Astrocyte (in vitro differentiated cells and primary cell): ENCODE data around the gene PDXK.

Source experiments
- EZH2 ChIP-seq: IDR thresholded peaks from 2 replicates; pipeline ENCODE4 v1.6.1; 2012; ENCODE audit warnings: mild to moderate bottlenecking, low read length, inconsistent platforms; ENCODE audit not compliant: insufficient read depth
- TF ChIP-seq, protein P1 (sequence below): IDR thresholded peaks from 2 replicates; pipeline ENCODE4 v1.5.1; 2011; ENCODE audit warnings: low read depth, mild to moderate bottlenecking, inconsistent platforms, low read length, moderate library complexity; ENCODE audit not compliant: insufficient read depth

DNA sequence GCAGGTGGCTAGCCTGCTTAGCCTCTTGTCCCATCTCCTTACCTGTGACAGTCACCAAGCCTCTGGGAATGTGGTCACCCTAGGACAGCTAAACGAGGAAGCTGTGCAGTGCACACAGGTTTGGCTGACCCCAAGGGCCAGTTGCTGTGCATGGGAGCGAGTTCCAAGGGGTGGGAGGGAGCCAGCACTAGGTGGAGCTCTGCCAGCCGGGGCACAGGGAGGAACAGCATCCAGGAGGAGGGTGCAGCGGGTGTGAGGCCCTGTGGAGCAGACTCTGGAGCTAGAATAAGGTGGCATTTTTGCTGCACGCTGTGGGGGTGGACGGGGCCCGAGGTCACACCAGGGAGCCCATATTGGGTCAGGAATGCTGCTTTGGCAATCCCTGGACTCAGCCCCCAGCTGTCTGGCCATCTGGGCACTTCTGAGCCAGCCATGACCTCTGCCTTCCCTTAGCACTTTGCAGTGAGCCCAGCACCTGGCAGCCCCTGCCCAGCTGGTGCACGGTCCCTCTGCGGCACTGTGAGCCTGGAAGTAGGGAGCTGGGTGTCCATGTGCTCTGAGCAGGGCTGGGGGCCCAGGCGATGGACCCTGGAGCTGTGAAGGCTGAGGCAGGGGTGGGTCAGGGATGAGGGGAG is 8.7 kb downstream of the PDXK start:
- TF ChIP-seq, protein P1, sequence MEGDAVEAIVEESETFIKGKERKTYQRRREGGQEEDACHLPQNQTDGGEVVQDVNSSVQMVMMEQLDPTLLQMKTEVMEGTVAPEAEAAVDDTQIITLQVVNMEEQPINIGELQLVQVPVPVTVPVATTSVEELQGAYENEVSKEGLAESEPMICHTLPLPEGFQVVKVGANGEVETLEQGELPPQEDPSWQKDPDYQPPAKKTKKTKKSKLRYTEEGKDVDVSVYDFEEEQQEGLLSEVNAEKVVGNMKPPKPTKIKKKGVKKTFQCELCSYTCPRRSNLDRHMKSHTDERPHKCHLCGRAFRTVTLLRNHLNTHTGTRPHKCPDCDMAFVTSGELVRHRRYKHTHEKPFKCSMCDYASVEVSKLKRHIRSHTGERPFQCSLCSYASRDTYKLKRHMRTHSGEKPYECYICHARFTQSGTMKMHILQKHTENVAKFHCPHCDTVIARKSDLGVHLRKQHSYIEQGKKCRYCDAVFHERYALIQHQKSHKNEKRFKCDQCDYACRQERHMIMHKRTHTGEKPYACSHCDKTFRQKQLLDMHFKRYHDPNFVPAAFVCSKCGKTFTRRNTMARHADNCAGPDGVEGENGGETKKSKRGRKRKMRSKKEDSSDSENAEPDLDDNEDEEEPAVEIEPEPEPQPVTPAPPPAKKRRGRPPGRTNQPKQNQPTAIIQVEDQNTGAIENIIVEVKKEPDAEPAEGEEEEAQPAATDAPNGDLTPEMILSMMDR, result no peak
- TF ChIP-seq EZH2, result no peak
